ENCODE data around the gene HOXB8. TPM values are rescaled to one million over a fixed set of nuclear protein-coding genes. Genes with fewer than 3 reads are reported as not detected.

Gene HOXB8
- total and polyA plus RNA-seq, 10 of the 15 experiments (the other 5 are each of a cell fraction or from before 2014, with no cell fraction given) = 0.21 TPM; not detected in 9

DNA sequence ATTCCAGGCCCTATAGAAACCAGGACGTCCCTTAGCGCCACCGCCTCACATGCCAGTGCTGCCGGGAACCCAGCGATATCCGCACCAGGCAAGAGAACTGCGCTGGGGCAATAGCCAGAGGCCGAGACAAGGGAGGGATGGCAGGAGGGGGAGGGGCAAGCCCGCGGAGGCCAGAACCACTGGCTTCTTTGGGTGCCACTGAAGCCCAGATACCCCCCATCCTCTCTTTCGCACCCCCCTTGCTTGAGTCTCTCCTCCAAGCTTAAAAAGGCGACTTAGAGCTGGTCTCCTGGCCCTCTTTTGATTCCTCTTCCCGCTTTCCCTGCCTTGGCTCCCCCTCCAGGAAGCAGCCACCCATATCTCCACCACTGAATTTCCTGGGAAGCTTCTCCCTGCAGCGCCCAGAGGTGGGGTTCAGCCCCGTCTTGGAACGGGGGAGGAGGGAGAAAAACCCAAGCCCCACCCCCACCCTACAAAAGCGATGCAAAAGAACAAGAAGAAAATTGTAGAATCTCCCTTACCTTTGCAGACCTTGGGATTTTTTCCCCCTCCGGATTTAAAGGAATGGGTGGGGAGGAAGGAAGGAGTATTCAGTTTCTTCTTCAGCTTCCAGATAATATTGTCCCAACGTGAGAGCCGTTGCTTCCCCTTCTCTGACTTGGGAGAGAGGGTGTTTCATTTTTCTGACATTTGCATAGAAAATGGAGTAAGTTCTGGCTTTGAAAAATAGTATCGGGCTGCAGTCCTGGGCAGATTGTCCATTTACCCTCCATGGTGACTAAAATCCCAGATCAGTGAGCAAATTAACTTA is 10.9 kb downstream of the HOXB8 start:
- SMC1A ChIA-PET (ENCODE audit: uncharacterized antibody, unreplicated experiment) = interaction anchor here (0.8 kb wide), 1 partner anchor 9 kb away, joined by 3 read pairs; no protein-coding TSS in a partner anchor
- peaks cover 12 to 17% of the 10 kb centered on the region in 2 experiments for H3K27me3 ChIP-seq (replicated peaks in 1 of 2; ENCODE audit: control insufficient read depth in 2 of 2, insufficient read depth in 2 of 2, low read length in 1 of 2)
- DNase-seq (ENCODE audit: low read depth, low spot score) = no peak
- no peaks in the 10 kb centered on the region for H3K36me3 ChIP-seq (ENCODE audit: control insufficient read depth in 2 of 2, insufficient read depth in 2 of 2, low read length in 1 of 2)
- H3K27ac ChIP-seq (ENCODE audit: control insufficient read depth, insufficient read depth) = no peak overlapping the region
- 11% methylated on average over 21 of the region's 21 CpGs for WGBS (ENCODE audit: insufficient coverage, insufficient replicate concordance, low lambda C conversion rate, missing lambda C conversion rate)
- no peaks in the 10 kb centered on the region for H3K9me3 ChIP-seq (replicated peaks; ENCODE audit: control insufficient read depth, insufficient read depth, low read length)
- FAIRE-seq = no peak
- RAD21 ChIA-PET (ENCODE audit: unreplicated experiment) = interaction anchor here (0.6 kb wide), 1 partner anchor 14 kb away, joined by 3 read pairs; no protein-coding TSS in a partner anchor
- intact Hi-C loops (cut with micrococcal nuclease; ENCODE audit: unreplicated experiment) = no loop called here
- no peak overlapping the region for H3K4me3 ChIP-seq
- no TSS peak for BruUV-seq (replicated peaks)
- no peaks in the 10 kb centered on the region for H3K79me2 ChIP-seq (ENCODE audit: control insufficient read depth, insufficient read depth, low read length)
- H3K4me1 ChIP-seq (ENCODE audit: control insufficient read depth, insufficient read depth, low read length) = no peaks in the 10 kb centered on the region
- no peak overlapping the region for H3K4me2 ChIP-seq (ENCODE audit: control insufficient read depth, insufficient read depth)
- TF ChIP-seq IRF4 (IDR thresholded peaks at IDR 0.05; ENCODE audit: low read depth, low read length) (no peak), CBX3 (IDR thresholded peaks at IDR 0.05; ENCODE audit: borderline replicate concordance, low read depth) (no peak), MTA2 (IDR thresholded peaks at IDR 0.05; ENCODE audit: low read depth) (no peak), NBN (IDR thresholded peaks at IDR 0.05) (no peak), GABPA (IDR thresholded peaks at IDR 0.05; ENCODE audit: low read depth) (no peak), CEBPB (IDR thresholded peaks at IDR 0.05; ENCODE audit: borderline replicate concordance in 1 of 2, low read depth in 2 of 2, low read length in 2 of 2) (no peak), RBBP5 (conservative IDR thresholded peaks at IDR 0.05) (no peak), RFX5 (IDR thresholded peaks at IDR 0.05; ENCODE audit: low read depth, low read length) (no peak), NFXL1 (IDR thresholded peaks at IDR 0.05; ENCODE audit: borderline replicate concordance) (no peak)
- TF ChIP-seq, protein P1, sequence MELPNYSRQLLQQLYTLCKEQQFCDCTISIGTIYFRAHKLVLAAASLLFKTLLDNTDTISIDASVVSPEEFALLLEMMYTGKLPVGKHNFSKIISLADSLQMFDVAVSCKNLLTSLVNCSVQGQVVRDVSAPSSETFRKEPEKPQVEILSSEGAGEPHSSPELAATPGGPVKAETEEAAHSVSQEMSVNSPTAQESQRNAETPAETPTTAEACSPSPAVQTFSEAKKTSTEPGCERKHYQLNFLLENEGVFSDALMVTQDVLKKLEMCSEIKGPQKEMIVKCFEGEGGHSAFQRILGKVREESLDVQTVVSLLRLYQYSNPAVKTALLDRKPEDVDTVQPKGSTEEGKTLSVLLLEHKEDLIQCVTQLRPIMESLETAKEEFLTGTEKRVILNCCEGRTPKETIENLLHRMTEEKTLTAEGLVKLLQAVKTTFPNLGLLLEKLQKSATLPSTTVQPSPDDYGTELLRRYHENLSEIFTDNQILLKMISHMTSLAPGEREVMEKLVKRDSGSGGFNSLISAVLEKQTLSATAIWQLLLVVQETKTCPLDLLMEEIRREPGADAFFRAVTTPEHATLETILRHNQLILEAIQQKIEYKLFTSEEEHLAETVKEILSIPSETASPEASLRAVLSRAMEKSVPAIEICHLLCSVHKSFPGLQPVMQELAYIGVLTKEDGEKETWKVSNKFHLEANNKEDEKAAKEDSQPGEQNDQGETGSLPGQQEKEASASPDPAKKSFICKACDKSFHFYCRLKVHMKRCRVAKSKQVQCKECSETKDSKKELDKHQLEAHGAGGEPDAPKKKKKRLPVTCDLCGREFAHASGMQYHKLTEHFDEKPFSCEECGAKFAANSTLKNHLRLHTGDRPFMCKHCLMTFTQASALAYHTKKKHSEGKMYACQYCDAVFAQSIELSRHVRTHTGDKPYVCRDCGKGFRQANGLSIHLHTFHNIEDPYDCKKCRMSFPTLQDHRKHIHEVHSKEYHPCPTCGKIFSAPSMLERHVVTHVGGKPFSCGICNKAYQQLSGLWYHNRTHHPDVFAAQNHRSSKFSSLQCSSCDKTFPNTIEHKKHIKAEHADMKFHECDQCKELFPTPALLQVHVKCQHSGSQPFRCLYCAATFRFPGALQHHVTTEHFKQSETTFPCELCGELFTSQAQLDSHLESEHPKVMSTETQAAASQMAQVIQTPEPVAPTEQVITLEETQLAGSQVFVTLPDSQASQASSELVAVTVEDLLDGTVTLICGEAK (IDR thresholded peaks at IDR 0.05; ENCODE audit: borderline replicate concordance) = no peak
- POLR2A ChIA-PET = interaction anchor here (0.7 kb wide), 1 partner anchor 866 kb away, joined by 6 read pairs; no protein-coding TSS in a partner anchor
- in situ Hi-C loops (cut with MboI) = no loop called here
- no peak overlapping the region for H2AFZ ChIP-seq (ENCODE audit: control insufficient read depth, low read depth, low read length)
- no peak for ATAC-seq
- H3K9ac ChIP-seq (ENCODE audit: control insufficient read depth, insufficient read depth, low read length) = no peak overlapping the region
- no peaks in the 10 kb centered on the region for H4K20me1 ChIP-seq (ENCODE audit: control insufficient read depth, insufficient read depth)
- CTCF ChIA-PET = interaction anchor here (0.6 to 2.3 kb wide), 2 partner anchors 234 to 345 kb away, joined by 4 to 6 read pairs; no protein-coding TSS in a partner anchor
